Muscle of leg (tissue), 11 donors: ENCODE measurements around the gene NUP153. TPM values are rescaled to one million over a fixed set of nuclear protein-coding genes. Genes with fewer than 3 reads are reported as not detected.
"Not testable (repeated sequence)": the region's sequence is repeated elsewhere in the genome, so short reads cannot be mapped to it uniquely, and the experiment has no call there.

Source experiments
- DNase-seq: peaks from one replicate; pipeline ENCODE4 v3.0.0; 2013
- H3K27ac ChIP-seq: one replicate; pipeline ENCODE4 v1.5.1; 2013; ENCODE audit warnings: mild to moderate bottlenecking, low read length, control low read depth
- H3K27me3 ChIP-seq: one replicate; pipeline ENCODE4 v1.6.1; 2013; ENCODE audit warnings: low read length; ENCODE audit not compliant: control insufficient read depth, insufficient read depth
- H3K36me3 ChIP-seq: one replicate; pipeline ENCODE4 v1.6.1; 2013; ENCODE audit warnings: low read length; ENCODE audit not compliant: control insufficient read depth, insufficient read depth
- H3K4me1 ChIP-seq: one replicate; pipeline ENCODE4 v1.6.1; 2013; ENCODE audit warnings: low read length; ENCODE audit not compliant: control insufficient read depth, insufficient read depth
- H3K4me3 ChIP-seq: one replicate; pipeline ENCODE4 v1.5.1; 2013; ENCODE audit warnings: low read length, control low read depth
- H3K9me3 ChIP-seq: replicated peaks from 2 replicates; pipeline ENCODE4 v1.6.1; 2013; ENCODE audit warnings: low read depth, low read length; ENCODE audit not compliant: control insufficient read depth
- WGBS: methylation state at CpG from one replicate; pipeline ENCODE4 v1.1.5; 2013; ENCODE audit warnings: missing lambda C conversion rate; ENCODE audit not compliant: insufficient coverage; 5-methylcytosine and 5-hydroxymethylcytosine counted together
- polyA plus RNA-seq, 8 donors: library from polyadenylated mRNA; unstranded; fragments of 120-200 nt; gene quantifications; one replicate each; pipeline versions ENCODE4 v1.2.1 to v1.2.3, GENCODE V29; 2013; ENCODE audit warnings: inconsistent platforms in 1 of 8, low replicate concordance in 1 of 8; ENCODE audit not compliant: insufficient read length in 8 of 8, insufficient read depth in 1 of 8
- total RNA-seq: library from RNA; stranded (reverse); fragments of 120-200 nt; gene quantifications from one replicate; pipeline ENCODE4 v1.2.4, GENCODE V29; 2013

The NUP153 gene
- total and polyA plus RNA-seq, 9 donors = 21.2 to 37.3 (median 29.3) TPM

DNA sequence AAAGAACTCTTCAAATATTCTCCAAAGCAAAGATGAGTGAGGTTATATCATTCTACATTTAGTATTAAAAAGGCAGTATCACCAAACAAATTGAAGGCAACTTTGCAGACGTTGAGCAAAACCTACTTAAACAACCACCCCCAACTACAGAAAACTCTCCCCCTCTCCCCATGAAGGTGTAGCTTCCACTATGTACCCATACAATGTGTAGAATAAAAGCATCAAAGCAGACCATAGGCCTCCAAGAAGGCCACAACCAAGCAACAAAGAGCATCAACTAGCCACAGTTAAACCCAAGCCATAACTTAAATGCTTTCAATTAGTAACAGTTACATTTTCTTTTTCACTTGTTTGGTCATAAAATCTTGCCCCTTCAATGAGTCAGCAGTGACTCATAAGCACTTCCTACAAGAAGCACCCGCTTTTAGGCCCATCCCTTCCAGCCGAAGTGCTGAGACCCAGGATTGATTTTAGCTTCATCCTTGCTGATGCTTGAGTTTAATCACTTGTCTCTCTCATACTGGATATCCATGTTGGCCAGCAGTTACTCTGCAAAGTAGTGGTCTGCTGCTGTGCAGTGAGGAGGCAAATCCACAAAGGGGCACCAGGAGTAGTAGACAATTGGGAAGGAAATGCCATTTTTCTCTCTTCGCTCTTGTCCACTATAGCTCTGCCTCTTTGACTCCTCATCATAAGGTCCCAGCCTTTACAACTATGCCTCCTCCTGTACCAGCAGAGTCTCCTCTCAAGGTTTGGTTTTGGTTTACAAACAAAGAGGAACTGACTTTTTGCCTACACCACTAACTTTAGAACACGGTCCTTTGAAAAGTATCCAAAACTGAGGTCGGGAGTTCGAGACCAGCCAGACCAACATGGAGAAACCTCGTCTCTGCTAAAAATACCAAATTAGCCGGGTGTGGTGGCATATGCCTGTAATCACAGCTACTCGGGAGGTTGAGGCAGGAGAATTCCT, 8.4 kb upstream of the NUP153 start:
- Histone ChIP-seq H3K27me3 (no peaks in the 10 kb centered on the region), H3K4me3 (no peak overlapping the region), H3K27ac (no peak overlapping the region), H3K4me1 (no peaks in the 10 kb centered on the region), H3K9me3 (no peaks in the 10 kb centered on the region), H3K36me3 (no peaks in the 10 kb centered on the region)
- DNase-seq = no peak
- WGBS = 80% methylated on average over 5 of the region's 10 CpGs

DNA sequence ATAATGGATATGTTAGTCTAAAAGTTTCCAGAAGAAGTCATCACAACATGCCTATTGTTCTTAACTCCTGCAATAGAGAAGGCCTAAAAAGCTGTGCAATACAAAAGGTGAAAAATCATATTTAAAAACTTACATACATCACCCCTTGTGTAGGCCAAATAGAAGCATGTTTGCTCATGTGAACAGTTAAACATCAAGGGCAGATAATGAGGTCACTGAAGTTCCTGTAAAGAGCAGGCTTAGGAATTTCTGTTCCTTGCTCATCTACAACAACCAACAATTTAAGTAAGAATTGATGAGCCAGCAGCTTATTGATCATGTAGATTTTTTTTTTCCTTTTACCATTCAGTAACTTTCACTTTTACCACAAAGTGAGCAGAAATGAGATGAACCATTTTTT, 7.5 kb upstream of the NUP153 start:
- no peak overlapping the region for H3K4me3 ChIP-seq
- H3K36me3 ChIP-seq = no peaks in the 10 kb centered on the region
- H3K4me1 ChIP-seq = no peaks in the 10 kb centered on the region
- no peak overlapping the region for H3K27ac ChIP-seq
- H3K9me3 ChIP-seq = no peaks in the 10 kb centered on the region
- H3K27me3 ChIP-seq = no peaks in the 10 kb centered on the region
- no peak for DNase-seq

DNA sequence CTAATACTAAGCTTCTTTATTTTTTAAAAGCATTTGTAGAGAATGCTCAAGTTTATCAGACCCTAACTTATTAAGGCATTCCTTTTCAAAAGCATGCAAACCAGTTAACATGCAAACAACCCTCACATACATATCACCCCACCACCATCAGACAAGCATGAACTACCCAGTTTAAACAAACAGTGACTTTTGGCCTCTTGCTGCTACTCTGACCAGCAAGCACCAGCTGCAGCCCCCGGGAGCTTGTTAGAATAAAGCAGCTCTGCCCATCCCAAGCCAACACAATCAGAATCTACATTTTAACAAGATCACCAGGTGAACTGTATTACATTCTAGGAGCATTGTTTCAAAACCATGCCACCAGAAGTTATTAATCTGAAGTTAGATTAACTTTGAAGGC, 5.9 kb upstream of the NUP153 start:
- no peaks in the 10 kb centered on the region for H3K9me3 ChIP-seq
- H3K4me3 ChIP-seq = no peak overlapping the region
- no peaks in the 10 kb centered on the region for H3K4me1 ChIP-seq
- H3K27ac ChIP-seq = no peak overlapping the region
- no peaks in the 10 kb centered on the region for H3K27me3 ChIP-seq
- no CpG with 5 or more reads among the region's 1 CpG for WGBS
- no peak for DNase-seq
- no peaks in the 10 kb centered on the region for H3K36me3 ChIP-seq

DNA sequence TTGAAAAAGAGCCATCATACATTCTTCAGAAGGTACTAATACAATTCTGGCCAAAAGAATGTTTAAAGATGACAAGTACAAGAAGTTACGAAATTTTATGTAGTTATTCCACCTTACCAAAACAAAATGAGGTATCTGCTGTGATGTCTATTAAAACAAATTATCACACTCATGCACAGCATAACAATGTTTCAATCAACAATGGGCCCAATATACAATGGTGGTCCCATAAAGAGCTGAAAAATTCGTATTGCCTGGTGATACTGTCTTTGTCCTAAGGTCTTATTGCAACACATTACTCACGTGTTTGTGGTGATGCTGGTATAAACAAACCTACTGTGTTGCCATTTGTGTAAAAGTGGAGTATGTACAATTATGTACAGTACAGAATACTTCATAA, 3.6 kb upstream of the NUP153 start:
- no peak for DNase-seq
- H3K9me3 ChIP-seq = no peaks in the 10 kb centered on the region
- no peaks in the 10 kb centered on the region for H3K36me3 ChIP-seq
- H3K27me3 ChIP-seq = no peaks in the 10 kb centered on the region
- no CpG with 5 or more reads among the region's 3 CpGs for WGBS
- H3K27ac ChIP-seq = no peak overlapping the region
- no peak overlapping the region for H3K4me3 ChIP-seq
- no peaks in the 10 kb centered on the region for H3K4me1 ChIP-seq

DNA sequence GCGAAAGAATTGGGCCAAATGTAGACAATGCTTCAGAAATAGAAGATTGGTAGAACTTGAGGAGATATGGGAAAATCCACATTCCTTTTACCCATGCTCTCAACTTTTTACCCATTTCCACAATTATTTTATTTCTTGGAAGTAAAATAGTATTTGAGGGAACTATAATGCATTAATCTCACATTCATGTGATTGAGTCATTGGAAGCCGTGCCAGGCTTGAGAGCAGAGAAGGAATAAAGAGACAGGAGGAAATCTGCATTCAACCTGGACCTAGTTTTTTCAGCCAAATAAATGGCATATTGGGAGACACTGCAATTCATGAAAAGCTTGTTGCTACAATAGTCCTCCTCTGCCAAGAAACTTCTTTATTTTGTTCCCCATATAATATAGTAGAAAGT, 2.8 kb upstream of the NUP153 start:
- Histone ChIP-seq H3K4me1 (peaks cover 4% of the 10 kb centered on the region), H3K9me3 (no peaks in the 10 kb centered on the region)
- WGBS = 67% methylated on average over 1 of the region's 2 CpGs

DNA sequence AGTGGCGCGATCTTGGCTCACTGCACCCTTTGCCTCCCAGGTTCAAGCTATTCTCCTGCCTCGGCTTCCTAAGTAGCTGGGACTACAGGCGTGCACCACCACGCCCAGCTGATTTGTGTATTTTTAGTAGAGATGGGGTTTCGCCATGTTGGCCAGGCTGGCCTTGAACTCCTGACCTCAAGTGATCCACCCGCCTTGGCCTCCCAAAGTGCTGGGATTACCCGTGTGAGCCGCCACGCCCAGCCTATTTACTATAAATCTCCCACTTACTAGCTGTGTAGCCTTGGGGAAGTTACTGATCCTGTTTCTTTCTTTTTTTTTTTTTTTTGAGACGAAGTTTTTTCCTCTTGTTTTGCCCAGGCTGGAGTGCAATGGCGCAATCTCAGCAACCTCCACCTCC, 1.3 kb upstream of the NUP153 start:
- H3K9me3 ChIP-seq, H3K27me3 ChIP-seq, H3K4me3 ChIP-seq, H3K4me1 ChIP-seq, H3K36me3 ChIP-seq, DNase-seq, H3K27ac ChIP-seq: not testable (repeated sequence)
- 100% methylated on average over 2 of the region's 12 CpGs for WGBS

More for the DNA sequence above, 2.8 kb upstream of the NUP153 start:
- no peaks in the 10 kb centered on the region for H3K27me3 ChIP-seq
- no peak overlapping the region for H3K4me3 ChIP-seq
- no peaks in the 10 kb centered on the region for H3K36me3 ChIP-seq
- DNase-seq = no peak
- no peak overlapping the region for H3K27ac ChIP-seq

DNA sequence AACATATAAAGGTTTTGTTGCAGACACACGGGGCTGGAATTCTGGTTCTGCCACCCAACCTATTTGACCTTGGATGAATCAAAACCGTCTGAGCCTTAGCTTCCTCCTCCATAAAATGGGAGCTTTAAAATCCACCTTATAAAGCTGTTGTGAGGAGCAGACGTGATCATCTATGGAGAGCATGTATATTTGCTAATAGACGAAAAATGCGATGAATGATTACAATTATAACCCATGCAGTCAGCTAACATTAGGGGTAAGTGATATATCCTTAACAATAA, 586 bp upstream of the NUP153 start:
- Histone ChIP-seq H3K27me3 (no peaks in the 10 kb centered on the region), H3K36me3 (no peaks in the 10 kb centered on the region), H3K4me3 (peak overlapping the region; percentile 65), H3K4me1 (peaks cover 7% of the 10 kb centered on the region), H3K27ac (peak overlapping the region; percentile 89), H3K9me3 (no peaks in the 10 kb centered on the region)
- WGBS = no CpG with 5 or more reads among the region's 5 CpGs
- DNase-seq = no peak

DNA sequence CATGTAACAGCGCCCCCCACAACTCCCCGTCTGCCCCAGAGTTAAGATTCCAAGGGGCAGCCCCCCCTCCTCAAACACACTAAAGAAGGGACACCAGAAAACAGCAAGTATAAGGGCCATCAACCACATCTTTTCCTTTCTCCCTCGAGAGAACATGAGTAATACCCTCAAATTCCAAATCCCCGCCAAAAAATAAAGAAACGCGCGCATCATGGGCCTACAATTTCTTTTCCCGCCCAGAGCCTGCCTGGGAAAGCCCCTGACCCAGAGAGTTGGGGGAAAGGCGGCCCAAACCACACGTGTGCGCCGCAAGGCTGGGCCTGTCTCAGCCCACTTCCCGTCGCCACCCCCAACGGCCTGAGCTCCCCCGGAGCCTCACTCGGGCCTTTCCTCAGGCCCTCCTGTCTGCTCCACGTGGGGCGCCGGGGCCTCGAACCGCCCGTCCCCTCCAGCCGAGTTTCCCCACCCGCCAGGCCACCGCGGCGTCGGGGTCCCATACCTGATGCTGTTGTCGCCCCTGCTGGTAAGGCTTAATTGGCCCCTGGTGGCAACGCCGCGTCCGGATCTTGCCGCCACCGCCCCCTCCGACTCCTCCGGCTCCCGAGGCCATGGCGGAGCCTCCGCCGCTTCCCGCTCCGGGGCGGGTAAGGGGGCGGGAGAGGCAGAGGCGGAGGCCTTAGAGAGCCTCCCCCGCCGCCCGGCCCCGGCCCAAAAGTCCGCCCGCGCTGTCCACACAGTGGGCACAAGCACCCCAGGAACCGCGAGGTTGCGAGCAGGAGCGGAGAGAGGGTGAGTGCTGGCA, 746 bp downstream of the NUP153 start:
- under 1% methylated on average over 56 of the region's 58 CpGs for WGBS
- H3K9me3 ChIP-seq = no peaks in the 10 kb centered on the region
- H3K27ac ChIP-seq = peak overlapping the region; percentile 98
- peaks cover 10% of the 10 kb centered on the region for H3K4me1 ChIP-seq
- H3K4me3 ChIP-seq = peak overlapping the region; percentile 65
- H3K27me3 ChIP-seq = no peaks in the 10 kb centered on the region
- H3K36me3 ChIP-seq = no peaks in the 10 kb centered on the region
- peak; percentile 85 for DNase-seq

DNA sequence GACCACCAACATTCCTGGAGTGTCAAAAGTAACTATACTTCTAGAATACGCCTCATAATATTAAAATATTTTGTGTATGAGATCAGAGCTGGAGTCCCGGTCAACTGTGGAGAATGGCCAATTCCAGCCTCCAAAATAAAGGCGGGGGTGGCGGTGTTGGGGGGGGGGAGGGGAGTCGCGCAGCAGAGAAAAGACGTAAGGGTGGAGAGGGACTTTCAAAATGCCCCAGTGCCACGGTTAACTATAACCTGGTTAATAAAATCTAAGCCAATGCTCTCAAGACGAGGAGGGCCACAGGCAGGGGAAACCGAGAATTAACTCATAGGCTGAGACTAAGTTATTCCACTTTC, 1.3 kb downstream of the NUP153 start:
- Histone ChIP-seq H3K4me1 (peaks cover 10% of the 10 kb centered on the region), H3K4me3 (peak overlapping the region; percentile 65), H3K27me3 (no peaks in the 10 kb centered on the region), H3K36me3 (no peaks in the 10 kb centered on the region), H3K27ac (peak overlapping the region; percentile 98), H3K9me3 (no peaks in the 10 kb centered on the region)
- no CpG with 5 or more reads among the region's 10 CpGs for WGBS
- peak; percentile 90 for DNase-seq

DNA sequence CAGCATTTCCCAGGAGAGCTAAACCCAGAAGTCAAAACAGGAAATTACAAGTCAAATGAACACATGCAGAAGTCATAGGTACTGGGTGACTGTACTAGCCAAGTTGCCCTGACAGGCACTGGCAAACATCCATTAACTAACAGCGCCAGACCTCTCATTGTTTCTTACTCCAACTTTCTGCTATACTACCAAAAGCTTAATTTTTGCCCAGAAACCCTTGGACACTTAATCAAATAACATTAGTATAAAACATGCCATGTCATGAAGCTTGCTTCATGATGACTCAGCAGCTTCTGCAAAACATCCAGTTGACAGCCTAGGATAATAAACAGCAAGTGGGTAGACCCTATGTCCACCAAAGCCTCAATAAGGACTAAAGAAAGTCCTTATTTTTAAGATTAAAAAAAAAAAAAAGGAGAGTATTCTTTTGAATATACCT, 3.5 kb downstream of the NUP153 start:
- DNase-seq = peak; percentile 38
- H3K9me3 ChIP-seq = no peaks in the 10 kb centered on the region
- WGBS = 100% methylated on average over 1 of the region's 1 CpG
- peaks cover 3% of the 10 kb centered on the region for H3K36me3 ChIP-seq
- H3K4me1 ChIP-seq = peaks cover 10% of the 10 kb centered on the region
- no peaks in the 10 kb centered on the region for H3K27me3 ChIP-seq
- no peak overlapping the region for H3K4me3 ChIP-seq
- no peak overlapping the region for H3K27ac ChIP-seq
